Measurements from ENCODE around the gene OSBPL7. TPM values are rescaled to one million over a fixed set of nuclear protein-coding genes. Genes with fewer than 3 reads are reported as not detected.
"Not testable (repeated sequence)": the region's sequence is repeated elsewhere in the genome, so short reads cannot be mapped to it uniquely, and the experiment has no call there.

The OSBPL7 gene
- total RNA-seq, 1 donor from 2014 or later: 5.9 TPM

DNA sequence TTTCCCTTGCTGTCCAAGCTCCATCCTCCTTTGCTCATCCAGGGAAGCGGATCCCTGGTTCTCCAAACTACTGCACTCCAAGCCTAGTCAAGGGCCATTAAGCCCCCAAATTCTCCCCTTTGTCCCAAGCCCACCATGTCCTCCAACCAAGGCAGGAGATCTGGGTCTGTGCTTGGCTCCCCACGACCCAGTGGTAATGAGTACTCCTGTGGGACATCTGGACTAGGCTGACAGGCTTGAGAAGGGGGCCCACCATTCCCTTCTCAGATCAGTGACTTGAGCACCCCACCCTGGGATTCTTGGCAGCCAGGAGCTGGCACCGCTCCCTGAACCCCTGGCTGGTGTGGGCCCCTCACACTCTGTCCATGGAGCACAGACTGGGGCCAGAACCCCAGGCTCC is 17.1 kb downstream of the OSBPL7 start:
- DNase-seq: no peak

DNA sequence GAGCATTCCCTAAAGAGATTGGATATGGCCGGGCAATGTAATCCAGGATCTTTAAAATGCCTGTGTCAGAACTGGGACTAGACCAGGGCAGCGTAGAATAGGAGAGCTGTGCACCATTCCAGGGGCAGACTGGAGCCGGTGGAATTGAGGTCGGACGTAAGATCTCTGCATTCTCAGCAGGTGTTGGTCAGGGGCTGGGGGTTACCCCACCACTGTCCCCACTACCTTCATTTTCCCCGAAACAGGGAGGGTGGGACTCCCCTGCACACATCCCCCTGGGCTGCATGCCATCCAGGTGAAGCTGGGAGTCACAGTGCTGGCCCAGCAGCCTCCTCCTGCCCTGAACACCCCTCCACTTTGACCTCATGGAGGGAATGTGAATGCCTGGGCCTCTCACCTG is 17.8 kb downstream of the OSBPL7 start:
- no peak for DNase-seq

DNA sequence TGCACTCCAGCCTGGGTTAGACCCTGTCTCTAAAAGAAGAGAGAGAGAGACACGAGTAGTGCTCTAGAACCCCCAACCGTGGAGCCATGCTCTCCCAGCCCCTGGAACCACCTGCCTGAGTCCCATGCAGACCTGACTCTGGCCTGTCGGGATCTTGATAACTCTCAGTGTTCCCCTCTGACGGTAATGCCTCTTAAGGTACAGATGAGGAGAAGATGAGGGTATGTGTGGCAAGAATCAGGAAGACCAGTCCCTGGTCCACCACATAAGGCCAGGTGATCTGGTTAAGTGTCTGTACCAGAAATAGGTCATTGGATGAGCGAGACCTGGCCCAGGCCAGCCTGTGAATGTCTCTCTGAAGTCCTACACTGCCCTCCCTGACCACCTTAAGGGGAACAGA is 18.4 kb downstream of the OSBPL7 start:
- DNase-seq: no peak

DNA sequence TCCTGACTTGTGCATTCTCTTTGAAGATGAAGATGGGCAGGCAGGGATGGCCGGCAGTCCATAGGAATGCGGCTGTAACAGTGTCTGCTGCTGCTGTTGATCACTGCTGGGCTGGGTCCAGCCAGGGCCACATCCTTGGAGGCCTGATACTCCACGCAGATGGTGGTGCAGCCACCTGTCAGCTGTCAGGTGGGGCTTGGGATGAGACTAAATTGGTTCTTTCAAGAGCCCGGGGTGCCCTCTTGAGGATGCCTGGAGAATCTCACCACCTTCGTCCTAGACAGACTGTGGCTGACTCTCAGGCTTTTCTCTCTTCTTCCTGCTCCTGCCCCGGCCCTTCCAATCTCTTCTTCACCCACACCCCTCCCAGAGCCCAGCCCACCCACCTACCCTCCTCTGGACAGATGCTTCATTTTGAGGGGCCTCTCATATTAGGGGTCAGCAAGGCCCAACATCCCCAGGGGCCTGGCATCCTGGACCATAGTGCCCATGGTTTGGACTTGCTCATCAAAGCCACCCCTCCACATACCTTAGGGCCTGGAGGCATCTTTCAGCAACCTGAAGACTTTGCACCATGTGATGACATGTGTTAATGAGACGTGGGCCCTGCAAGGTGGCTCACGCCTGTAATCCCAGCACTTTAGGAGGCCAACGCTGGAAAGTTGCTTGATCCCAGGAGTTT is 19.1 kb downstream of the OSBPL7 start:
- DNase-seq: peak; percentile 63

DNA sequence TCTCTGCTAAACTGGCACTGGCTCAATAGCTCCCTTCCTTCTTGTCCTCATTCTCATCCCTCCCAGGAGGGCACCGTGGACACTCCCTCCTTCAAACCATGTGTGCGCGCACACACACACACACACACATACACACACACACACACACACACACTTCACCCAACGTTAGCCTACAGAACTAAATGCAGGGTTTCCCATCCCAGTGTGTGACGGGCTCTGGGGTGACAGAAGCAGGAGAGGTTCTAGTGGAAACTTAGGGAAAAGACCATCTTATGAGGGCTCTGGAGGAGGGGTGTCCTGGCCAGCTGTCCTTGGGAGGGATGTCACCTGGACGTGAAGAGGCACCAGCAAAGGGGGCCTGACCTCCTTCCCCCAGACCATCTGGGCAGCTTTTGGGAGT is 19.7 kb downstream of the OSBPL7 start:
- no peak for DNase-seq

DNA sequence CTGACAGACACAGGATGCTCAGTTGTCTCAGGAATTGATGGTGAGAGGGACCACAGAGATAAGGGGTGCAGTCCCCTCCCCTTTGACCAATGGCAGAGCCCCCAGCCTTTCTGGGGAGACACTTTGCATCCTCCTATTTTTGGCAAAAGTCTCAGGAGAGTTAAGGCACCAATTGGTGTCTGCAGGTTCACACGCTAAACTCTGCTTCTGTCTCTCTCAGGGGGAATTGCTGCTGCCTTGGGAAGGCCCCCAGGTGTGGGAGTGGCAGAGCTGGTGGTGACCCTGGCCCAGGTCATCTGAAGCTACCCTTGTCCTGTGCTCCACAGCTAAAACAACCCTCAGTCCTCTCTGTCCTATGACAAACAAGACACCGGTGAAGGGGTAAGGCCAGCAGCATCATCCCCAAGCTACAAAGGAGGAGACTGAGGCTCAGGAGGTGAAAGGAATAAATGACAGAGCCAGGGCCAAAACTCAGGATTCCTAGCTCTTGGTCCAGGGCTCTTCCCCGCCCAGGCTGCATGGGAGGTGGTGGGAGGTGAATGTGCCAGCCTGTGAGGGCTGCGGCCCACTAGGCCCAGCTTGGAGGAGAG is 20.3 kb downstream of the OSBPL7 start:
- no peak for DNase-seq

DNA sequence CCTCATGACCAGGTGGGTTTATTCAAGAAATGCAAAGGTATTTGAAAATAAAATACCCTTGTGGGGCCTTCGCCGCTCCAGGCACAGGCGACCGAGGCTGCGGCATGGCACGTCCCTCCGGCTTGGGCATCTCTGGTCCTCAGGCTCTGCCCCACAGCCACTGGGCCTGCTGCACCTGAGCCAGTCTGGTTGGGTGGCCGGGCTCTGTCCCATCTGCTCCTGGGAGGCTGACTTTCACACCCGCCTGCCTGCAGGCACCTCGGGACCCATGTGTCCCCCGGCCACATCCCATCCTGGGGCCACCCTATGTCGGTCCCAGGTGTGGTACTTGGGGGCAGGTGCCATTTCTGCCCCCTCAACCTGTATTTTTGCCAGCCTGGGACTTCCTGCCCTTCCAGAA is 20.9 kb downstream of the OSBPL7 start:
- DNase-seq: no peak

DNA sequence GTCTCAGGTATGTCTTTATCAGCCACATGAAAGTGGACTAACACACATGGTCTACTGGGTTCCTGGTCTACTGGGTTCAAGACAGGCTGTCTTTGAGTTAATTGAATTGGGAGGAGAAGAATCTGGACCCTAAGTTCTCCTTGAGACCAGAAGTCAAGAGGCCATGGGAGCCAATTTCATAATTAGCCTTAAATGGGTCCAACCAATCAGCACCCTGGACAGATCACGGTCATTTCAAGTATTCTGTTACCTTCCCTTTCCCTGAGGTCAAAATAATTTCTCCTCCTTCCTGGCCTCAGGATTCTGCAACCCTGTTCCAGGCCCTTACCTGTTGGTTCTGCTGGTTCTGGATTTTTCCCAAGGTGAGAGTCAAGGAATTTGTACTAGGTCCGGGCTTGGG is 23.8 kb downstream of the OSBPL7 start:
- no peak for DNase-seq

DNA sequence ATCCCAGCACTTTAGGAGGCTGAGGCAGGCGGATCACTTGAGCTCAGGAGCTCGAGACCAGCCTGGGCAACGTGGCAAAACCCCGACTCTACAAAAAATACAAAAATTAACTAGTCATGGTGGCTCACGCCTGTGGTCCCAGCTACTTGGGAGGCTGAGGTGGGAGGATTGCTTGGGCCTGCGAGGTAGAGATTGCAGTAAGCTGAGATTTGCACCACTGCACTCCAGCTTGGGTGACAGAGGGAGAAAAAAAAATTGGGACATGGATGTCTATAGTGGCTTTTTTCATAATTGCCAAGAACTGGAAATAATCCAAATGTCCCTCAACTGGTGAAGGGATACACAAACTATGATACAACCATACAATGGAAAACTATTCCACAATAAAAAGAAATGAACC is 28.6 kb downstream of the OSBPL7 start:
- DNase-seq: no peak

DNA sequence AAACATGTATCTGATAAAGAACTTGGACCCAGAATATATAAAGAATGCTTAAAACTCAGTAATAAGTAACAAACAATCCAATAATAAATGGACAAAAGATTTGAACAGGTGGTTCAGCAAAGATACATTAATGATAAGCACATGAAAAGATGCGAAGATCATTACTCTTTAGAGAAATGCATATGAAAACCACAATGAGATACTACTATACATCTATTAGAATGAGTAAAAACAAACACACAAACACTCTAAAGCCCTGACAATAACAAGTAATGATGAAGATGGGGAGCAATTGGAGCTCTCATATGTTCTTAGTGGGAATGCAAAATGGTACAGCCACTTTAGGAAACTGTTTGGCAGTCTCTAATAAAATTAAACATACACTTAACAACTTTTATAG is 29.1 kb downstream of the OSBPL7 start:
- no peak for DNase-seq

DNA sequence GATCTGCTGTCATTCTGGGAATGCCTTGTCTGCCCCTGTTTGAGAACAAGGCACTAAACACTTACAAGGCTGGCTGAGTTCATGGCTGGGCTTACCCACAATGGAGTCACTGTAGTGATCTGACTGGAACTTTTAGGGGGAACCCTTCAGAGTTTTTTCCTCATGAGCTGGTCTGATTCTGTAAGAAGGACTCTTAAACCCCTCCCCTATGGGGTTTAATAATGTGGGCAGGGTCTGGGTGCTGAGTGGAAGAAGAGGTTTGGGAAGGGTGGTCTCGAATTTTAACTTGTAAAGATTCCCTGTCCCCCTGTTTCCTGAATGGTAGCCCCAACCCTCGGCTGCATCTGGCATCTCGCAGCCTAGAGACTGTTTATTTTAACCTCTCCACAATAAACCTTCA is 30.6 kb downstream of the OSBPL7 start:
- no peak for DNase-seq

DNA sequence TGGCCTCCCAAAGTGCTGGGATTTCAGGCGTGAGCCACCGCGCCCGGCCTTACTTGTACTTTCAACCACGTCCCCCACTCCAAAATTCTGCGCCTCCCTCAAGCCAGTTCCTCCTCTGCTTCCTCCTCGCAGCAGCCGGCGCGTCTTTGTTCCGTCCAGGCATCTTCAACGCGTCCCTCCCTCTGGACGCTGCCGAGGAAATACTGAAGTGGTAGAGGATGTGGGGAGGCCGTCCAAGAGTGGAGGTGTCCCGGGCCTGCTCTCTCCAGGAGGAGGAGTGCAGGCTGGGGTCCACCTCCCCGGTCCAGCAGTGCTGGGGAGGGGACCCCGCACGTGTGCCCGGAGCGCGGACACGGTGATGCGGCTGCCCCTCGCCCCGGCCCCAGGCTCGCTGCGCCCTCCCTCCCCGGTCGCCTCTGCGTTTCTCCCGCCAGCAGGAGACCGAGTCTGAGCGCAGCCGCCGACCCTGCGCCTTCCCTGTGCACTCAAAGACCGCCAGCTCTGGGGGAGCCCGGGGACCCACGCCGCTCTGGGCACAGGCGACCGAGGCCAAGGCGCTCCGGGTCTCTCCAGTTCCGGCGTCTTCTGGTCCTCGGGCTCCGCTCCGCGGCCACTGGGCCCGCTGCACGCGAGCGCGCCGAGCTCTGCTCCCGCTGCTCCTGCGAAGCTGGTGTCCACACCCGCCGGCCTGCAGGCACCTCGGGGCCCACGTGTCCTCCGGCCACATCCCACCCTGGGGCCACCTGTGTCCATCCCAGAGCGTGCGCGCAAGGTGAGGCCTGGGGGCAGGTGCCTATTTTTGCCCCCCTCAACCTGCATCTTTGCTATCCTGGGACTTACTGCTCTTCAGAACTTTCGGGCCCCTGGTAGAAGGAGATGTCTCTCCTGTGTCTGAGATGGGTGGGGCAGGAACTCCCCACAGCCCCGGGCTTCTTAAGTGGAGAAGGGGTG is 31.7 kb downstream of the OSBPL7 start:
- peak; percentile 40 for DNase-seq

DNA sequence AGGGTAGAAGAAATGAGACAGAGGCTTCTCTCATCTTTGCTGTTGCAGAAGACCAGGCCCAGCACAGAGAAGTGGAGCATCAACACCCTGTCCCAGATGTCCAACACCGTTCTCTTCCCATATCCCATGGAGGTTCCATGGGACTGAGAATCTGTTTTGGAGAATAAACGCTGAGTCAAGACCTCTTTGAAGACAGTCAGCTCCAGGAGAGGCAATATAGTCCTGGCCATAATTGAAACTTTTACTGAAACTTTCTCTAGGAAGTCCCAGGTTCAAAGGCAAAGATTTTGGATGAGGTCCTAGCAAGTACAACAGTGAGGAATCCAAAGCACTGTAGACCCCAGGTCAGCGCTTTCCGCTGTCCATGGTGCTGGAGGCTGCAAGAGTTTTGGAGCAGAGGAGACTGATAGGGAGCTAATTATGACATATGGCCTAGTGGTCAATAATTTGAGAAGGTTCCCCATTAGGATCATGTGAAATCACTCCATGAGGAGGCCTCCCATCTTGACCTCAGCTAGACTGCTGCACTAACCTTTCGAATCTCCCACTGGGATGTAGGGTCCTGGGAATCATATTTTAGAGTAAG is 36.0 kb downstream of the OSBPL7 start:
- DNase-seq: peak; percentile 73

DNA sequence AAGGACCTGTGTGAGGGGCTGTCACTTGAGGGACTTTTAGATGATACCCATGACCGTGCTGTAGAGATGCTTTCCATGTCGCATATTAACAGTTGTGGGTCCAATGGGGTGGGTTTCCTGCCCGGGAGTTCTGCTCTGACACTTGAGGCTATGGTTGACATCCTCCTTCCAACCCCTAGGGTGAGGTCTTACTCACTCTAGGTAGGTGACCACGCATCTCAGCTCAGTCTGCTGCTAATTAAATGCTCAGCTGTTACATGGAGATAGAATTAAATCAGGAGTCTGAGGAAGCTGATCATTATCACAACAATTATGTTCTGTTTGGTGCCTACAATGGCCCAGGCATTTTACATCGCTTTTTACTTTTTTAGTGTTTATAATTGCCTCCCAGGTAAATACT is 40.2 kb downstream of the OSBPL7 start:
- DNase-seq: no peak

DNA sequence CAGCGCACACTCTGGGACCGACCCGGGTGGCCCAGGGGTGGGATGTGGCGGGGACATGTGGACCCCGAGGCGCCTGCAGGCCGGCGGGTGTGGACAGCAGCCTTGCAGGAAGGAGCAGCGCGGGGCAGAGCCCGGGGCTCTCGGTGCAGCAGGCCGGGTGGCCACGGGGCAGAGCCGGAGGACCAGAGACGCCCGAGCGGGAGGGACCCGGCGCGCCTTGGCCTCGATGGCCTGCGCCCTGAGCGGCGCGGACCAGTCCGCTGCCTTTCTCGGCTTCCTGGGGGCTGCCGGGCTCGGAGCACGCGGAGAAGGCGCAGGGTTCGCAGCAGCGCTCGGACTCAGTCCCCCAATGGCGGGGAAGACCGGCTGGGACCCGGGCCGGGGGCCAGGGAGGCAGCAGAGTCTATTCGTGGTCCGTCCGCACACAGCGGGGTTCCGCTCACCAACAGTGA is 43.4 kb downstream of the OSBPL7 start:
- DNase-seq: no peak

DNA sequence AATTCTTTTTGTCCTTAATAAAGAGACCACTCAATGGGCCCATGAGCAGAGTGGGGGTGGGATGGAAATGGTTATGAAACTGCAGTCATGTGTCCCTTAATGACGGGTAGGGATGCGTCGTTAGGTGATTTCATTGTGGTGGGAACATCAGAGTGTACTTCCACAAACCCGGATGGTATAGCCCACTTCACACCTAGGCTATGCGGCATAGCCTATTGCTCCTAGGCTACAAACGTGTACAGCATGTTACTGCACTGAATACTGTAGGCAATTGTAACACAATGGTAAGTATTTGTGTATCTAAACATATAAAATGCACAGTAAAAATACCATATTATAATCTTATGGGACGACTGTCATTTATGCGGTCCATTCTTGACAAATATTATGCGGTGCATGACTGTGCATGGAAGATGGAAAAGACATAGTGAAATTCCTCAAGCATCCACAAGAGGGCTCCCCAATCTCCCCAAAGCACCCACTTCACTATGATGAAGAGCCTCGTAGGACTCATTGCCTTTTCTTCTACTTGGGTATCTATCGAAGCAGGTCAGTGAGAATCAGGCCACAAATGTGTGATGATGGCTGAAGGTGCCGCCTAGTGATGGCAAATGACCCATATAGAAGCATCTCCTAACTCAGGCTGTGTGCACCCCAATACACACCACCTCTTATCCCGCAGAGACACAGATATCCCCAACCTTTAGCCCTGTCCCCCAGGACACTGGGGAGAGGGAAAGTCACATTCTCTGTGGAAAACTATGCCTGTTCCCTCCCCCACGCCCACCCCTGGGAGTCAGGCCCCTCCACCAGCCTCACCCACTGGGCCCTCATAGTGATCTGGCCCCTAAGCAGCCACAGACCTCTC is 45.0 kb downstream of the OSBPL7 start:
- peak; percentile 39 for DNase-seq

DNA sequence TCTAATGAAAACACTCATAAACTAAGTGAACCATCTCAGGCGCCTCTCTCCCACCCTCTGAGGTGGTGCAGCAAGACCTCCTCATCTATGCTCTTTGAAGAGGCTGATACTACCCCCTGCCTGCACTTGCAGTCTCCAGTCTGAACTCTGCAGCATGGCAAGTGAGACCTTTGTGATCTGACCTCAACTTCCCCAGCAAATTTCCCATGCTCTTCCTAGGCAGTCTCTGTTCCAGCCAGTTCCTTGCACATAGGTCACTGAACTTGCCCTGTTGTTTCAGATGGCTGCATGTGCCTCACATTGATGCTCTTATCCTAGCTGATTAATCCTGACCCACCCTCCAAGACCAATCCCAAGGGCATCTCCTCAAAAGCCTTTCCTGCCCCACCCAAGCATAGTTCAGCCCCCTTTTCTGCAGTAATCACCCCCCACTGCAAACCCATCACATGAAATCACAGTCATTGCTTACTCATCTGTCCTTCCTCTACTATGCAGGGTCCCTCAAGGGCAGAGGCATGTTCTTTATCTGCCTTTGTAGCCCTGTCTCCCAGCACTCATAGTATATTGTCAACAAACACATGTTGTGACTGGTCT is 46.5 kb downstream of the OSBPL7 start:
- no peak for DNase-seq

DNA sequence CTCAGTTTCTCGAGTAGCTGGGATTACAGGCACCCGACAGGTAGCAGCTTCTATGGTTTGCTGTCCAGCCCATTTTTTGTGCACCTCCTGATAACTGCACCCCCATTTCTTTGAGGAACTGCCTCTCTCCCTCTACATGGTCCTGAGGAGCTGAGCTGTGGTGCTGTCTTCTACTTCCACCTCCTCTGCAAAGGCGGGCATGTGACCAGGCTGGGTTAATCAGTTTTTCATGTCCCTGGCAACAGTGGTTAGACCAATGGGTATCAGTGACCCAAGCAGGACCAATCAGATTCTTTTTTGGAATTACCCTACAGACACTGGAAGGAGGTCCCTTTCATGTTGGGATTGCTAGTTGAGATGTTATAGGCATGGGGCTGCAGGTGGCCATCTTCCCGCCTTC is 47.3 kb downstream of the OSBPL7 start:
- DNase-seq: no peak

DNA sequence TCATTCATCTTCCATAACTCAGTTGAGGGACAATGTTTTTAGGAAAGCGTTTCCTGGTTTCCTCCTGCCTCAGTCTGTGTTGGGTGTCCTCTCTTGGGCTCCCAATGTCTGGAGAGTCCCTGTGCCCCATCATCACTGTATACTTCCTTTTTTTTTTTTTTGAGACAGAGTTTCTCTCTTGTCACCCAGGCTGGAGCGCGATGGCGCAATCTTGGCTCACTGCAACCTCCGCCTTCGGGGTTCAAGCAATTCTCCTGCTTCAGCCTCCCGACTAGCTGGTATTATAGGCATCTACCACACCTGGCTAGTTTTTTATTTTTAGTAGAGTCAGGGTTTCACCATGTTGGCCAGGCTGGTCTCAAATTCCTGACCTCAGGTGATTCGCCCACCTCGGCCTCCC is 47.9 kb downstream of the OSBPL7 start:
- DNase-seq: not testable (repeated sequence)

DNA sequence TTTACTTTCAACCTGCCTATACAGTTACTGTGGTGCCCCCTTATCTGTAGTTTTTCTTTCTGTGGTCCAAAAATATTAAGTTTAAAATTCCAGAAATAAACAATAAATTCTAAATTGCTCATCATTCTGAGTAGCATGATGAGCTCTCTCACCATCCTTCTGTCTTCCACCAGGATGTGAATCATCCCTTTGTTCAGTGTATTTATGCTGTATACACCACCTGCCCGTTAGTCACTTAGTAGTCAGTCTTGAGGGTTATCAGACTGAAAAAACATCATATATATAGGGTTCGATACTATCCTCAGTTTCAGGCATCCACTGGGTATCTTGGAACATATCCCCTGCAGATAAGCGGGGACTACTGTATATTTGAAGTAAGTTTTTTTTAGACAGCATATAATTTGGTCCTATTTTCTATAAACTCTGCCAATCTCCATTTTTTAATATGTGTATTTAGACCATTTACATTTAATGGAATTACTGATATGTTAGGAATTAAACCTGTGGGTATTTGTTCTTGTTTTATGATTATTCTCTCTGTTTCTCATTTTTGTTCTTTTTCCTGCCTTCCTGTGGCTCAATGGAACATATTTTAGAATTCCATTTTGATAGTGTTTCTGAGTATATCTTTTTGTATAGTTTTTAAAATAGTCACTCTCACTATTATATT is 57.5 kb downstream of the OSBPL7 start:
- DNase-seq: no peak

DNA sequence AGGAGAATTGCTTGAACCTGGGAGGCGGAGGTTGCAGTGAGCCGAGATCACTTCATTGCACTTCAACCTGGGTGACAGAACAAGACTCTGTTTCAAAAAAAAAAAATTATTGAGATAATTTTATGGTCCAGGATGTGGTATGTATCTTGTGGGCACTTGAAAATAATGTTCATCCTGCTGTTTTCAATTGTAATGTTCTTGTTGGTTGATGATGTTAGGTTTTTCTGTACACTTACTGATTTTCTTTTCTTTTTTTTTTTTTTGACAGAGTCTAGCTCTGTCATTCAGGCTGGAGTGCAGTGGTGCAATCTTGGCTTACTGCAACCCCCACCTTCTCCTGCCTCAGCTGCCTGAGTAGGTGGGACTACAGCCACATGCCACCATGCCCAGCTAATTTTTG is 58.9 kb downstream of the OSBPL7 start:
- DNase-seq: no peak
